Right renal pelvis (tissue), 4 donors: ENCODE data around the gene C11orf52. TPM values are rescaled to one million over a fixed set of nuclear protein-coding genes. Genes with fewer than 3 reads are reported as not detected.

Experiments
- DNase-seq, 4 donors: peaks; one replicate each; pipeline ENCODE4 v3.0.0-alpha.2; 2013; ENCODE audit warnings: low read depth in 4 of 4, low spot score in 3 of 4, missing footprints in 1 of 4
- polyA plus RNA-seq, 4 donors: library from polyadenylated mRNA; unstranded; fragments of 120-200 nt; gene quantifications; one replicate each; pipeline ENCODE4 v1.2.1, GENCODE V29; 2013; ENCODE audit not compliant: insufficient read length in 4 of 4

C11orf52 gene
- polyA plus RNA-seq, 4 donors = 11.0 to 12.8 (median 12.0) TPM

DNA sequence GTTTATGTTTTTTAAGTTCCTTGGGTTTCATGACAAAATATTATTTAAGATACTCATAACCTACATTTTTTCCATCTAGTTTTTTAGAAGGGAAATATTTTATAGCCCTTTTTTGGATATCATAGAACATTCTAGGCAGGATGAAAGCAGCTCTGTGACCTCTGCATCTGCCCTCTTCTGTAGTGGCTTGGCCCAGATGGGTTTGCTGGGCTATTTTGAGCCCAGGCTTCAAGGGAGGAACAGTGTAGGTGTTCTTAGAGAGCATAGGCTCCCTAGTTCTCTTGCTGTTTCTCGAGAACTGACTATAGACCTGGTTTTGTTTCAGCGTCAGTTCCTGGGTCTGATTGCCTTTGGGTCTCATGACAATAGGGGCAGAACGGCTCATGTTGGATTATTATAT, 50.6 kb downstream of the C11orf52 start:
- no peak for DNase-seq

DNA sequence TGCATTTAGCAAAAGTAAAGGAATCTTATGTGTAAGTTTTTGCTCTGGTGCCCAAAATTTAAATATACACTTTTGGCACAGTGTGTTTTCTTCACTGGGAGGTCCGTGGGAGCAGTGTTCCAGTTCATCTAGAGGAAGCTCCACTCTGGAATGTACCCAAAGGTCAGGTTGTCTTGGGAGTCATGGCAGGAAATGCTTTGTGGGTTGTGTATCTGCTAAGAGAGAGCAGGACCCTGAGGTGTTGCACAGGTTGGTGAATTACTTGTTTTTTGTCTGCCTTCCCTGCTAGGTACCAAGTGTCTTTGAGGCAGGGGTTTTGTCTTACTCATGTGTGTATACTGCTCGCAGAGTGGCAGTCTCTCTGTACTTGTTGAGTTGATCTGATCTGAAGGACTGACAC, 55.7 kb downstream of the C11orf52 start:
- no peak for DNase-seq

DNA sequence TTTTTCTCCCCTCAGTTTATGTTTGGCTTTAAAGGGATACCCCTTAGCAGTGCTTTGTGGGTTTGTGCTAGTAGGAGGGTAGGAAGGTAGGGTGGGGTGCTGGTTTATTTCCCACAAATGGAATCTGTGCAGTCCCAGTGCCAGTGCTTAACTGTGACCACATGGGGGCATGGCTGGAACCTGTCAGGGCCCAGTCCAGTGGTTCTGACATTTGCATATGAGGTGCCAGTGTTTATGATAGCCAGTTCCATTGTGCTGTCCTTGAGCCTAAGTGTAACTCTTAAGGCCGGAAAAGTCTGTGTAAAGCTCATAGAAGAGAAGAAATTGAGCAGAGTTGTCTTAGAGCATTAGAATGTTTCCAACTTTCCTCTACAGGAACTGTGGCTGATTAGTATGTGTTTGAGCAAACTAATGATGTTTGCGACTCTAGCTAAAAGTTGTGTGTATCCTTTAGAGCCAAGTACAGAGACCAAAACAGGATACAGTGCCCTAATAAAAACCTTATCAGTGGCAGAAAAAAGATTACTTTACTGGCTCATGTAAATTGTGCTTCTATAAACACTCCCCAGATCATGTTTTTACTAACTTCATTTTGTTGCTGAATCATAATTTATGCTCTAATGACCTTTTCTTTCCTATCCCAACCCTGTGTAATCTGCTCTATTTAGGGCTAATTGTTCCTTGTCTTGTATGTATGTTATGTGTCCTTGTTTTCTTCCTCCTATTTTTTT, 56.5 kb downstream of the C11orf52 start:
- DNase-seq = no peak

DNA sequence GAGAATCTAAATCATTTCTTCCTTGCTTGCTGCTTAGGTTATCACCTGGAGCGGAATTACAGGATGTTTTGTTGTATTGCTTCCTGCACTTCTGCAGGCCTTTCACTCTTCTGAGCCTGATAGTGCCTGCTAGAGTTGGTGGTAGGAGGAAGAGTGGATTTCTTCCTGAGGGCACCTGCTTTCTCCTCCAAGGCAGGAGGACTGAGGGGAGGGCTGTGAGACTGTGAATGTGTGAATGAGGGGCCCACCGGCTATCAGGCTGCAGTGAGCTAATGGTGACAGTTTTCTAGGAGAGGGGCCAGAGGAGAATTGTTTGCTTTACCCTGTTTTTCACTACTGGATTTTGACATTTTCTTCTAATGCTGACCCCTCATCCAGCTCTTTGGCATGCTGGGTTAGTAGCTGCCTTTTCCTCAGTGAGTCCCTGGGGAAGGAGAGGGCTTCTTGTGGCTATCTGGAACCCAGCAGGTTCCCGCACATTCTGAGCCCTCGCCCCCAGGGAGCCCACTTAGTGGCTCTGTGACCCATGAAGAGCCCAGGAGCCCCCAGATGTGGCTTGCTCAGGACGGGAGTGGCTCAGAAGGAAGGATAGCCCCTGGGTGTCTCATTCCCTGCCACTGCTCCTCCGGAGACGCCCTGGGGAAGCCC, 57.5 kb downstream of the C11orf52 start:
- DNase-seq = no peak

Other genes starting within 250 kb of the C11orf52 start
- 10 to 100 TPM; 20.7 to 24.9 (median 23.4) TPM for gene PPP2R1B, start 152.5 kb upstream of the C11orf52 start, polyA plus RNA-seq
- 10 to 100 TPM; 40.3 to 50.2 (median 46.2) TPM for gene ALG9, start 47.3 kb upstream of the C11orf52 start, polyA plus RNA-seq
- 1 to 10 TPM; 5.4 to 6.9 (median 6.2) TPM for gene FDXACB1, start 39.7 kb upstream of the C11orf52 start, polyA plus RNA-seq
- gene CFAP68, start 39.4 kb upstream of the C11orf52 start, polyA plus RNA-seq = 10 to 100 TPM; 45.5 to 55.0 (median 49.5) TPM
- 10 to 100 TPM; 49.9 to 71.0 (median 58.3) TPM for gene CRYAB, start 7.1 kb upstream of the C11orf52 start, polyA plus RNA-seq
- gene HSPB2, start 6.2 kb upstream of the C11orf52 start, polyA plus RNA-seq = 1 to 10 TPM; 1.1 to 2.7 (median 2.1) TPM
- 10 to 100 TPM; 17.6 to 21.4 (median 19.3) TPM for gene DIXDC1, start 18.4 kb downstream of the C11orf52 start, polyA plus RNA-seq
- gene DLAT, start 106.5 kb downstream of the C11orf52 start, polyA plus RNA-seq = 10 to 100 TPM; 47.1 to 60.2 (median 57.4) TPM
- 10 to 100 TPM in 2 of 4 donors, 1 to 10 TPM in 2; 8.6 to 12.5 (median 9.8) TPM for gene PIH1D2, start 155.1 kb downstream of the C11orf52 start, polyA plus RNA-seq
- 10 to 100 TPM; 43.8 to 56.5 (median 50.4) TPM for gene NKAPD1, start 155.4 kb downstream of the C11orf52 start, polyA plus RNA-seq
- gene TIMM8B, start 167.8 kb downstream of the C11orf52 start, polyA plus RNA-seq = 10 to 100 TPM; 71.6 to 79.1 (median 74.8) TPM
- 100 to 1,000 TPM; 200 to 228 (median 215) TPM for gene SDHD, start 168.0 kb downstream of the C11orf52 start, polyA plus RNA-seq
- gene IL18, start 245.2 kb downstream of the C11orf52 start, polyA plus RNA-seq = 10 to 100 TPM in 1 of 4 donors, 1 to 10 TPM in 3; 6.3 to 11.2 (median 8.8) TPM
- gene TEX12, start 248.5 kb downstream of the C11orf52 start, polyA plus RNA-seq = under 1 TPM in 2 of 4 donors, not detected in 2; 0.17 to 0.28 TPM